Uterus (tissue), 4 donors: ENCODE results near the gene H2AZ2. TPM values are rescaled to one million over a fixed set of nuclear protein-coding genes. Genes with fewer than 3 reads are reported as not detected.
"Not testable (repeated sequence)": the region's sequence is repeated elsewhere in the genome, so short reads cannot be mapped to it uniquely, and the experiment has no call there.

ENCODE experiments used
- DNase-seq, 2 donors: peaks; one replicate each; pipeline ENCODE4 v3.0.0-alpha.2; 2019 to 2020
- H3K27ac ChIP-seq, 2 donors: fragments of 200-600 bp; sonication (generic); 1 replicate in 1 of 2; 2 replicates in 1 of 2; pipeline ENCODE4 v1.5.1; 2016 to 2018
- H3K27me3 ChIP-seq, 2 donors: fragments of 200-600 bp; sonication (generic); one replicate each; pipeline ENCODE4 v1.5.1; 2018 to 2019; ENCODE audit warnings: control low read depth in 1 of 2
- H3K36me3 ChIP-seq, 2 donors: fragments of 200-600 bp; sonication (generic); one replicate each; pipeline ENCODE4 v1.5.1; 2019; ENCODE audit warnings: control low read depth in 1 of 2
- H3K4me1 ChIP-seq, 2 donors: fragments of 200-600 bp; sonication (generic); one replicate each; pipeline ENCODE4 v1.5.1; 2018 to 2019; ENCODE audit warnings: control low read depth in 1 of 2
- H3K4me3 ChIP-seq, 2 donors: fragments of 200-600 bp; sonication (generic); 1 replicate in 1 of 2; 2 replicates in 1 of 2; pipeline ENCODE4 v1.5.1; 2018 to 2019; ENCODE audit warnings: mild to moderate bottlenecking in 1 of 2
- H3K9me3 ChIP-seq, 2 donors: fragments of 200-600 bp; sonication (generic); one replicate each; pipeline ENCODE4 v1.5.1; 2019; ENCODE audit warnings: control low read depth in 1 of 2
- POLR2A ChIP-seq, 2 donors: fragments of 450-650 bp; IDR thresholded peaks; one replicate each; pipeline ENCODE4 v1.6.1; 2016; ENCODE audit warnings: antibody characterized with exemption in 2 of 2, mild to moderate bottlenecking in 1 of 2, moderate library complexity in 1 of 2
- intact Hi-C: fragments of 100-400 bp; cut with DNase I; formaldehyde crosslinking; loops from one replicate; pipeline ENCODE4 v1.15.1; 2023; ENCODE audit warnings: low total_unique reads
- total RNA-seq, 4 donors: library from RNA; depleted of rRNA in 3 of 4; stranded (reverse); fragments of >200 nt in 3 of 4; gene quantifications; one replicate each; pipeline versions ENCODE4 v1.1.0 to v1.2.4, GENCODE V29; 2014 to 2023
- TF ChIP-seq, protein P1 (sequence below), 4 experiments: fragments of 200-600 bp in 2 of 4; fragments of 450-650 bp in 2 of 4; sonication (generic) in 2 of 4; IDR thresholded peaks; one replicate each; pipeline ENCODE4 v1.5.1; 2016 to 2019; ENCODE audit warnings: antibody characterized with exemption in 4 of 4, mild to moderate bottlenecking in 2 of 4, moderate library complexity in 1 of 4
- donor health status: DM: yes; HTN: yes; CAD: no.

Gene H2AZ2
- total RNA-seq, 4 donors from 2014 or later = 77.9 to 270 (median 212) TPM

DNA sequence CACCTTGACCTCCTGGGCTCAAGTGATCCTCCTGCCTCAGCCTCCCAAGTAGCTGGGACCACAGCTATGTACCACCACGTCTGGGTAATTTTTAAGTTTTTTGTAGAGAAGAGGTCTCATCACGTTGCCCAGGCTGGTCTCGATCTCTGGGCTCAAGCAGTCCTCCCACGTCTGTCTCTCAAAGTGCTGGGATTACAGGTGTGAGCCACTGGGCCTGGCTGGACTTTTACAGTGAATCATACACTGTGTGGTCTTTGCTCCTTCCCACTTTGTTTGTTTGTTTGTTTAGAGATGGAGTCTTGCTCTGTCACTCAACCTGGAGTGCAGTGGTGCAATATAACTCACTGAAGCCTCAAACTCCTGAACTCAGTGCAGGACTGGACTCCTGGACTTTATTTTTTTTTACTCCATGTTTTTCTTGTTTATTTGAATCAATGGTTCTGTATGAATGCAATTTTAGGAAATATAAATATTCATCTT lies 38.9 kb downstream of the H2AZ2 start:
- Histone ChIP-seq H3K27ac (no peak overlapping the region), H3K4me3 (no peak overlapping the region), H3K4me1 (no peaks in the 10 kb centered on the region), H3K27me3 (no peaks in the 10 kb centered on the region), H3K36me3 (no peaks in the 10 kb centered on the region), H3K9me3 (no peaks in the 10 kb centered on the region)
- intact Hi-C loops = no loop called here
- DNase-seq = no peak
- no peak for TF ChIP-seq POLR2A (IDR thresholded peaks at IDR 0.05)
- TF ChIP-seq, protein P1, sequence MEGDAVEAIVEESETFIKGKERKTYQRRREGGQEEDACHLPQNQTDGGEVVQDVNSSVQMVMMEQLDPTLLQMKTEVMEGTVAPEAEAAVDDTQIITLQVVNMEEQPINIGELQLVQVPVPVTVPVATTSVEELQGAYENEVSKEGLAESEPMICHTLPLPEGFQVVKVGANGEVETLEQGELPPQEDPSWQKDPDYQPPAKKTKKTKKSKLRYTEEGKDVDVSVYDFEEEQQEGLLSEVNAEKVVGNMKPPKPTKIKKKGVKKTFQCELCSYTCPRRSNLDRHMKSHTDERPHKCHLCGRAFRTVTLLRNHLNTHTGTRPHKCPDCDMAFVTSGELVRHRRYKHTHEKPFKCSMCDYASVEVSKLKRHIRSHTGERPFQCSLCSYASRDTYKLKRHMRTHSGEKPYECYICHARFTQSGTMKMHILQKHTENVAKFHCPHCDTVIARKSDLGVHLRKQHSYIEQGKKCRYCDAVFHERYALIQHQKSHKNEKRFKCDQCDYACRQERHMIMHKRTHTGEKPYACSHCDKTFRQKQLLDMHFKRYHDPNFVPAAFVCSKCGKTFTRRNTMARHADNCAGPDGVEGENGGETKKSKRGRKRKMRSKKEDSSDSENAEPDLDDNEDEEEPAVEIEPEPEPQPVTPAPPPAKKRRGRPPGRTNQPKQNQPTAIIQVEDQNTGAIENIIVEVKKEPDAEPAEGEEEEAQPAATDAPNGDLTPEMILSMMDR (IDR thresholded peaks at IDR 0.05) = no peak

DNA sequence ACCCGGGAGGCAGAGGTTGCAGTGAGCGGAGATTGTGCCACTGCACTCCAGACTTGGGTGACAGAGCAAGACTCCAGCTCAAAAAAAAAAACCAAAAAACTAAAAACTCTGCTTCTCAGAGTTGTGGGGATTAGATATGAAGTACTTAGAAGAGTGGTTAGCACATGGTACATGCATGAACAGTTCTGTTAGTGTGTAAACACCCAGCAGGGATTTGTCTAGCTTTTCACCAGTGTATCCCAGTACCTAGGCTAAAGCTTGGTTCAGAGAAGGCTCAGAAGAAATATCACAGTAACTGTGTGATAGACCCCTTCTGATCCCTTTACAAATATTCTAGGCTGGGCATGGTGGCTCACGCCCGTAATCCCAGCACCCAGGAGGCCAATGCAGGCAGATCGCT lies 41.9 kb downstream of the H2AZ2 start:
- no peak for DNase-seq
- Histone ChIP-seq H3K4me3 (no peak overlapping the region), H3K36me3 (no peaks in the 10 kb centered on the region), H3K27ac (no peak overlapping the region), H3K4me1 (no peaks in the 10 kb centered on the region), H3K9me3 (no peaks in the 10 kb centered on the region), H3K27me3 (no peaks in the 10 kb centered on the region)
- no peak for TF ChIP-seq POLR2A (IDR thresholded peaks at IDR 0.05)
- TF ChIP-seq, protein P1 (IDR thresholded peaks at IDR 0.05) = no peak
- intact Hi-C loops = no loop called here

DNA sequence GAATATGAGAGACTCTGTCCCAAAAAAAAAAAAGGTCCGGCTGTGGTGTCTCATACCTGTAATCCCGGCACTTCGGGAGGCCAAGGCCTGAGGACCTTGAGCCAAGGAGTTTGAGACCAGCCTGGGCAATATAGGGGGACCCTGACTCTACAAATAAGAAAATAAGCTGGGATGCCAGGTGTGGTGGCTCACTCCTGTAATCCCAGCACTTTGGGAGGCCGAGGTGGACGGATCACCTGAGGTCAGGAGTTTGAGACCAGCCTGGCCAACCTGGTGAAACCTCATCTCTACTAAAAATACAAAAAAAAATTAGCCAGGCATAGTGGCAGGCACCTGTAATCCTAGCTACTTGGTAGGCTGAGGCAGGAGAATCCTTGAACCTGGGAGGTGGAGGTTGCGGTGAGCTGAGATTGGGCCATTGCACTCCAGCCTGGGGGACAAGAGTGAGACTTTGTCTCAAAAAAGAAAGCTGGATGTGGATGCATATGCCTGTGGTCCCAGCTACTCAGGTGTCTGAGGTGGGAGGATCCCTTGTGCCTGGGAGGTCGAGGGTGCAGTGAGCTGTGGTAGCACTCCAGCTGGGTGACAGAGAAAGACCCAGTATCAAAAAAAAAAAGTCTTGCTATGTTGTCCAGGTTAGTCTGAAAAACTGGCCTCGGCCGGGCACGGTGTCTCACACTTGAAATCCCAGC lies 43.9 kb downstream of the H2AZ2 start:
- H3K27ac ChIP-seq, H3K27me3 ChIP-seq, H3K36me3 ChIP-seq, DNase-seq, intact Hi-C loops, H3K9me3 ChIP-seq, H3K4me3 ChIP-seq, H3K4me1 ChIP-seq: not testable (repeated sequence)

DNA sequence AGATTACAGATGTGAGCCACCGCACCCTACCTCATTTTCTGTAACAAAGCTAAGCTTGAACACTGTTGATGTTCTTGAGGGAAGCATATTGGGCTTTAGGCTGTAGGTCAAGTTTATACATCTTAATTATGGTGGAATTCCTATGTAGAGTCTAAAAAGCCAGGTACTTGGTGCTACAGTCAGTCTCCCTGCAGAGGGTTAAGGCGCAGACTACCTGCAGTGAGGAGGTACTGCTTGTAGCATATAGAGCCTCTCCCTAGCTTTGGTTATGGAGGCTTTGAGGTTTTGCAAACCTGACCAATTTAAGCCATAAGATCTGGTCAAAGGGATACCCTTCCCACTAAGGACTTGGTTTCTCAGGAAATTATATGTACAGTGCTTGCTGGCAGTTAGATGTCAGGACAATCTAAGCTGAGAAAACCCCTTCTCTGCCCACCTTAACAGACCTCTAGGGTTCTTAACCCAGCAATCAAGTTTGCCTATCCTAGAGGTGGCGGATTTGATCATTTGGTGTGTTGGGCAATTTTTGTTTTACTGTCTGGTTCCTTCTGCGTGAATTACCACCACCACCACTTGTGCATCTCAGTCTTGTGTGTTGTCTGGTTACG lies 45.4 kb downstream of the H2AZ2 start:
- TF ChIP-seq, protein P1 (IDR thresholded peaks at IDR 0.05) = no peak
- no peak for TF ChIP-seq POLR2A (IDR thresholded peaks at IDR 0.05)
- no peaks in the 10 kb centered on the region for H3K27me3 ChIP-seq
- no peak overlapping the region for H3K4me3 ChIP-seq
- H3K9me3 ChIP-seq = no peaks in the 10 kb centered on the region
- no peak for DNase-seq
- intact Hi-C loops = no loop called here
- H3K27ac ChIP-seq = no peak overlapping the region
- no peaks in the 10 kb centered on the region for H3K4me1 ChIP-seq
- H3K36me3 ChIP-seq = no peaks in the 10 kb centered on the region

DNA sequence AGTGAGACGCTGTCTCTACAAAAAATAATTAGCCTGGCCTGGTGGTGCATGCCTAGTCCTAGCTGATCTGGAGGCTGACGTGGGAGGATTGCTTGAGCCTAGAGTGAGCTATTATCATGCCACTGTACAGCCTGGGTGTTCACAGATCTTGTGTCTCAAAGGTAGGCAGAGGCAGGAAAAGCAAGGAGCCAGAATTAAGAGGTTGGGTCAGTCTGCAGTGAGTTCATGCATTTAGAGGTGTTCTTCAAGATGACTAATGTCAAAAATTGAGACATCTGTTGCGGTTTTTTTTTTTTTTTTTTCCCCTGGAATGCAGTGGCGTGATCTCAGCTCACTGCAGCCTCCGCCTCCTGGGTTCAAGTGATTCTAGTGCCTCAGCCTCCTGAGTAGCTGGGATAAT lies 46.0 kb downstream of the H2AZ2 start:
- Histone ChIP-seq H3K4me1 (no peaks in the 10 kb centered on the region), H3K36me3 (no peaks in the 10 kb centered on the region), H3K27me3 (no peaks in the 10 kb centered on the region), H3K9me3 (no peaks in the 10 kb centered on the region), H3K27ac (no peak overlapping the region), H3K4me3 (no peak overlapping the region)
- no peak for DNase-seq
- intact Hi-C loops = no loop called here
- TF ChIP-seq POLR2A (IDR thresholded peaks at IDR 0.05) = no peak
- TF ChIP-seq, protein P1 (IDR thresholded peaks at IDR 0.05) = no peak
